ENCODE measurements around the gene YAF2. TPM values are rescaled to one million over a fixed set of nuclear protein-coding genes. Genes with fewer than 3 reads are reported as not detected.
A peak's percentile ranks its signal among the peaks of the same experiment; 100 is the strongest.

Gene YAF2
- total RNA-seq = 10 to 100 TPM; 18.4 to 24.4 TPM

DNA sequence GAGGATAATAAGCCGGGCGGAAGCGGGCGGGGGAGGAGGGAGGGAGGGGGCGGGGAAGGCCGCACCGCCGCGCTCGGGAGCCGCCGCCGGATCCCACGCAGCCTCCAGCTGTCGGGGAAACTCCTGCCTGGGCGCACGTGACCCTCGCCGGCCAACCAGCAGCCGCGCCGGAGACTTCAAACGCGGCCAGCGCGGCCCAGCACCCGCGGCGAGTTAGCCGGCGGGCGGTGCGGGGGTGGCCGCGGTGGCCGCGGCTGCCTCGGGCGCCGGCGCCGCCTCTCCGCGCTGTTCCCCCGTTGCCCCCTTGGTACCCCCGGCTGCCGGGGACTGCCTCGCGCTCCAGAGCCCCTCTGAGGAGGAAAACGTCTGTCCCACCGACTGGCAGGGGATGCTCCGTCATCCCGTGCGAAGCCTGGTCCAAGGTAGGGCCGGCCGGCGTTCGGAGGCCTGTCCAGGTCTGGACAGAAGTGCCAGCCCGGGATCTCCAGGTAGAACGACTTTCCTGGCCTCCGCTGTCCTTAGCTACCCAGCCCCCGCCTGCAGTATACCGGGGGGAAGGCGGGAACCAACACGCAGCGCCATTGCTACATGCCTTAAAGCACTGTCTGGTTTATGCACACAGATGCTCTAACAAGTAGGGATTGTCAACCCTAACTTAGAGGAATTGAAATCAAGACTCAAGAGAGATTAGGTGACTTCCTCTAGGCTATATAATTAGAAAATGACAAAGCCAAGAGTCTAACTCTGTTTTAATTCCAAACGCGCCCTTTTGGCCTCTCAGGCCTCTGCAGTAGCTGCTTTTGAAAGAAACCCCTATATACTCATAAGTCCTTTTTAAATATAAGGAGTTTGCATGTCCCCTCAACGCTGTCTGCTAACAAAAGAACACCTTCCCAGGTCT, at the start of gene YAF2:
Gene YAF2, minus strand, starts transcription at position 9 of the 901 bp plus-strand sequence. CDS start 68 bp downstream, outside the sequence.
- H3K4me1 ChIP-seq = no peaks in the 10 kb centered on the region
- peak within 1 kb of the TSS; percentile 69 for H3K4me3 ChIP-seq
- H3K27me3 ChIP-seq = no peaks in the 10 kb centered on the region
- DNase-seq = peak; percentile 90
- no peaks in the 10 kb centered on the region for H3K9me3 ChIP-seq
- H3K9ac ChIP-seq (ENCODE audit: low read depth in 2 of 2, low read length in 2 of 2) = peak within 1 kb of the TSS; percentile 86 to 87
- peak within 1 kb of the TSS; percentile 88 for H3K27ac ChIP-seq
- intact Hi-C loops (cut with DNase I) = loop anchor here (10.0 kb wide), 1 partner anchor 94 kb away; the partner anchor contains the start of gene GXYLT1
- TF ChIP-seq CTCF (IDR thresholded peaks at IDR 0.05) = no peak
- no peaks in the 10 kb centered on the region for H3K36me3 ChIP-seq

GRCh38 chr12:42286741-42287140, 48.7 kb upstream of the YAF2 start:
- intact Hi-C loops (cut with DNase I) = no loop called here
- no peak overlapping the region for H3K9ac ChIP-seq (ENCODE audit: low read depth in 2 of 2, low read length in 2 of 2)
- no peaks in the 10 kb centered on the region for H3K4me1 ChIP-seq
- no peak overlapping the region for H3K4me3 ChIP-seq
- no peaks in the 10 kb centered on the region for H3K36me3 ChIP-seq
- H3K27ac ChIP-seq = no peak overlapping the region
- no peaks in the 10 kb centered on the region for H3K27me3 ChIP-seq
- no peak for DNase-seq
- no peak for TF ChIP-seq CTCF (IDR thresholded peaks at IDR 0.05)
- H3K9me3 ChIP-seq = no peaks in the 10 kb centered on the region

- H3K4me1 ChIP-seq = no peaks in the 10 kb centered on the region
- H3K9ac ChIP-seq (ENCODE audit: low read depth in 2 of 2, low read length in 2 of 2) = no peak overlapping the region
- DNase-seq = no peak
- intact Hi-C loops (cut with DNase I) = no loop called here
- H3K4me3 ChIP-seq = no peak overlapping the region
- no peaks in the 10 kb centered on the region for H3K36me3 ChIP-seq
- H3K27me3 ChIP-seq = no peaks in the 10 kb centered on the region
- H3K27ac ChIP-seq = no peak overlapping the region
- H3K9me3 ChIP-seq = no peaks in the 10 kb centered on the region
- TF ChIP-seq CTCF (IDR thresholded peaks at IDR 0.05) = no peak
These were observed 47.4 kb upstream of the YAF2 start for GRCh38 chr12:42285431-42285830.

DNA sequence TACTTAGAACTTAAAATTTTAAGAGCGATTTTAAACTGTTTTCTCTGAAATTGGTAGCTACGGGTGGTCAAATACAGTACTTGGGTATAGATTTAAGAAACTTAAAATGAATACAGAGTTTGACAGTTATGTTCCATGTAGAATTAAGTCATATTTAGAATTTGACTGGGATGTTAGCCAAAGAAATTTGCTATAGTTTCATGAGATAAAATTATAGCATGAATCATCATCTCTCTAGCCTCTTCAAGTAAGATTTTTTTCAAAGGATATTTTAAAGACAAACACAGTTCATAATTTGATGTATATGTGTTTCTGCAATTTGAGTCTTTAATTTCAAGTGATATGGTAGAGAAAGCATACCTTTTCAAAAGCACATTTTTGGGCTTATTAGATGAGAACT, 46.8 kb upstream of the YAF2 start:
- Histone ChIP-seq H3K27me3 (no peaks in the 10 kb centered on the region), H3K9me3 (no peaks in the 10 kb centered on the region), H3K36me3 (no peaks in the 10 kb centered on the region), H3K4me1 (no peaks in the 10 kb centered on the region), H3K27ac (no peak overlapping the region), H3K9ac (ENCODE audit: low read depth in 2 of 2, low read length in 2 of 2) (no peak overlapping the region), H3K4me3 (no peak overlapping the region)
- intact Hi-C loops (cut with DNase I) = no loop called here
- DNase-seq = no peak
- TF ChIP-seq CTCF (IDR thresholded peaks at IDR 0.05) = no peak

- intact Hi-C loops (cut with DNase I) = no loop called here
- Histone ChIP-seq H3K36me3 (no peaks in the 10 kb centered on the region), H3K27me3 (no peaks in the 10 kb centered on the region), H3K4me3 (no peak overlapping the region), H3K9ac (ENCODE audit: low read depth in 2 of 2, low read length in 2 of 2) (no peak overlapping the region), H3K4me1 (no peaks in the 10 kb centered on the region), H3K27ac (no peak overlapping the region), H3K9me3 (no peaks in the 10 kb centered on the region)
- no peak for DNase-seq
- no peak for TF ChIP-seq CTCF (IDR thresholded peaks at IDR 0.05)
These were observed 46.1 kb upstream of the YAF2 start for GRCh38 chr12:42284157-42284556.
